Stimulated activated CD4-positive, alpha-beta T cell treated with anti-CD3 and anti-CD28 coated beads, Interleukin-12 subunit alpha, Interleukin-12 subunit beta, amount 100 ng/mL, for 24 hours (primary cell): ENCODE data around the gene ATP10B.
"Not testable (repeated sequence)": the region's sequence is repeated elsewhere in the genome, so short reads cannot be mapped to it uniquely, and the experiment has no call there.

Source experiments
- DNase-seq, 2 experiments: peaks; one replicate each; pipeline ENCODE4 v3.0.0-alpha.2; 2020; ENCODE audit warnings: low read depth in 2 of 2

The ATP10B gene

GRCh38 chr5:160757194-160757593, 94.8 kb downstream of the ATP10B start:
- no peak for DNase-seq

DNA sequence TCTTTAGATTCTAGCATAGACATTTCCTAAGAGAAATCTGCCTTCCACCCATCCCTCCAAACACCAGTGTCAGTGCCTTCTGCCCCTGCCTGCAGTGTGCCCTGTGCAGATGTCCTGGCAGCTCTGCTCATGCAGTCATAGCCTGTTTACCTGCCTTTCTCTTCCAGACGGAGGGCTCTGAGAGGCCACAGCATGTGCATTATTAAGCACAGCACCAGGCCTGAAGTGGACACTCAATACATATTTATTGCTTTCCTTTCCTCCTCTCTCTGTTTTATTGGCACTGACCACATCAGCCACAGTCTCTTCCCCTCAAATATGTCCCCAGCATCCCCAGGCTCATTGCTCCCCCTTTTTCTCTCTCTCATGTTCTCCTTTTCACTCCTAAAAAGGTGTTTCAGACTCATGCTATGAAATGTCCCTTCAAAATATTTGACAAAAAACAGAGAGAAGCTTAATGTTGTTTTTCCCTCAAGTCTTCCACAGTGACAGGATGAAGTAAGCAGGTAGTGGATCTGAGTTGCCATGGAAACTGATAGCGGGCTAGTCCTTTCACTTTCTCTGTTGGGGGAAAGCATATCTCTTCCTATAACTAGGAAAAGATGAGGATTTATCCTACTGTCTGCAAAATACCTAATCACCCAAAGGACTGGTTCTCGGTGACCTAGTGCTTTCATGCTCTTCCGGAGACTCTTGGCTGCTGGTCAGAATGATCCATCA, 100.9 kb downstream of the ATP10B start:
- DNase-seq = no peak

- DNase-seq = no peak
These were observed 102.3 kb downstream of the ATP10B start for GRCh38 chr5:160749682-160750081.

DNA sequence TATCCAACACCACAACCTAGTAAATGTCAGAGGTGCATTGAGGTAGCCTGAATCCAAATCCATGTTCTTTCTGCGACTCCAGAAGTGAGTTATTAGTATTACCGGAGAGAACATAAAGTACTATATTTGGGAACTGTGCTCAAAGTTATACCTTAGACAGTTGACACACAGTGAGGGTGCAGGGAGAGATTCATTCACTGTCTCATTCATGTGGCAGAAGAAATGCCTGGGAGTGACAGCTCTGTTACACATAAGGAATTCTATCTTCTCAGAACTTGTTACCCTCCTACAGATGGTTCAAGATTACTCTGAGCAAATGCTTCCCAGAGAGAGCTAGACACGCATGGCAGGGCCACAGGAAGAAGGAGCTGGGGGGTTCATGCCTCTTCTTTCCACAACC, 103.0 kb downstream of the ATP10B start:
- no peak for DNase-seq

- DNase-seq = no peak
These were observed 104.0 kb downstream of the ATP10B start for GRCh38 chr5:160747987-160748386.

DNA sequence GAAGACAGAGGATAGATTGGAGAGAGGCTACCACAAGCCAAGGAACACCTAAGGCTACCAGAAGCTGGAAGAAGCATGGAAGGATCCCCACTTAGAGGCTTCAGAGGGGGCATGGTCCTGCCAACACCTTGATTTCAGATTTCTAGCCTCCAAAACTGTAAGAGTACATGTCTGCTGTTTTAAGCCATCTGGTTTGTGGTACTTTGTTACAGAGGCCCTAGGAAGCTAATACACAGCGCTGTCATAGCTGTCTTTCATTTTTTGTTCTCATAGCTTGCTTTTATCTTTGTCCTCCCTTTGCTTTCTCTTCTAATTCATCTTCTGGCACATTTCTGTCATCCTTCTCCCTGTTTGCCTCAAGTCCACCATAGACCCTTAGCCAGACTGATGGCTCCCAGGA, 104.5 kb downstream of the ATP10B start:
- DNase-seq = no peak

GRCh38 chr5:160744268-160745101, 107.5 kb downstream of the ATP10B start:
- DNase-seq = no peak

- DNase-seq = no peak
These were observed 109.0 kb downstream of the ATP10B start for GRCh38 chr5:160743027-160743426.

- no peak for DNase-seq
These were observed 109.6 kb downstream of the ATP10B start for GRCh38 chr5:160742446-160742845.

DNA sequence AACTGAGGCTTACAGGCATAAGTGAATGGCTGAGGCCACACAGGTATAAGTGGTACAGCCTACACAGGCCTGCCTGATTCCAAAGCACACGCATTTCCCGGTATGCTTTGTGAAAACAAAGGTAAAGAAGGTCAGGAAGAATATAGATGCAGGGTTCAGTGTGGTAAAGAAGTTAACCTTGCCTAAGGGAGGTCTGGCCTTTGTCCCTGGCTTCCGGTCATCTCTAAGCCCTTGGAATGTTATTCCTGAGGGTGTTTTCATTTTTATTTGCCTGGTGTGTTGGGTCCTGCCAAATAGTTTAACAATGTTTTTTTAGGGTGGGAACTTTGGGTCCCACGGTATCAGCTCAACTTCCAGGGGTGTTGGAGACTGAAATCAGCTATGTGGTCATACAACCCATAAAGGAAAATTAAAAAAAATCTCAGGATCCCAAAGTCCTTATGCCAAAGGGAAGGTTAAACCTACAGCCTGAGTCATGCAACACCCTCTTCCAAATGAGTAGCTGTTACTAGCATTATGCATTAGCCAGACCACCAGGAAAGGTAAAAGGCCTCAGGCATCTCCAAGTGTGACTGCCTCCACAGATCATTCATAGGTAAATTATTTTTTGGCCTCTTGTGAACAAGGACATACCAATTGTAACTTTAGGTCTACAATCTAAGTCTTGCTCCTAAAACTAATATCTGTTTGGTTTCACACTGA, 124.6 kb downstream of the ATP10B start:
- no peak for DNase-seq

DNA sequence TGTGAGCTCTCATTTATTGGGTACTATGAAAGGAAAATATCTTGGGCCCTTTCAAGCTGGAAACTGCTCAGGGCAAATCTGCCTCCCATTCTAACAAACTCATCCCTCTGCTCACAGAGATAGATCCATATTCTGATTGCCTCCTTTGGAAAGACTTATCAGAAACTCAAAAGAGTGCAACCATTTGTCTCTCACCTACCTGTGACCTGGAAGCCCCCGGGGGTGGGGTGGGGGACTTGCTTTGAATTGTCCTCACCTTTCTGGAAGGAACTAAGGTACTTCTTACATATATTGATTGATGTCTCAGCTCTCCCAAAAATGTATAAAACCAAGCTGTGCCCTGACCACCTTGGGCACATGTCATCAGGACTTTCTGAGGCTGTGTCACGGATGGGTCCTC, 125.3 kb downstream of the ATP10B start:
- DNase-seq = no peak

DNA sequence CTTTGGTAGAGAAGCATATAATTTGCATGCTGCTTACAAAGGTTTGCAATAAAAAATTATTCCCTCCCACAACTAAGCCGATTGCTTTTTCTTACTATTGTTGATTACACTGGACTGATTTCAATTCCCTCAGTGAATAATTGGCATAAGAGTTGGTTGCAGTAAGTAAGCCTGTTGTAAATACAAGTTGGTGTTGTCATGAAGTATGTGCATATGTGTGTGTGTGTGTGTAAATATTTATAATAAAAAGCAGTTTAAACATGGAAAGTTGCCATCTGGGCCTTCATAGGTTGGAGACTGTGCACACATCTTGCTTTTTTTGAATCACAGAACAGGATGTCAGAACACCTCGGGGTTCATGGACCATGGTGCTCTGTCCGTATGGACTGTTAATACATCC, 131.2 kb downstream of the ATP10B start:
- DNase-seq = no peak

DNA sequence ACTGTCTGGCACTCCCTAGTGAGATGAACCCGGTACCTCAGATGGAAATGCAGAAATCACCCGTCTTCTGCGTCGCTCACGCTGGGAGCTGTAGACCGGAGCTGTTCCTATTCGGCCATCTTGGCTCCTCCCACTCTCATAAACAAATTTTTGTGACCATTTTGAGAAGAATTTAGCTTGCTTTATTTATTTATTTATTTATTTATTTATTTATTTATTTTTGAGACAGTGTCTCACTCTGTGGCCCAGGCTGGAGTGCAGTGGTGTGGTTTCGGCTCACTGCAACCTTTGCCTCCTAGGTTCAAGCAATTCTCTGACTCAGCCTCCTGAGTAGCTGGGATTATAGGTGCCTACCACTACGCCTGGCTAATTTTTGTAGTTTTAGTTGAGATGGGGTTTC, 136.5 kb downstream of the ATP10B start:
- DNase-seq = not testable (repeated sequence)

DNA sequence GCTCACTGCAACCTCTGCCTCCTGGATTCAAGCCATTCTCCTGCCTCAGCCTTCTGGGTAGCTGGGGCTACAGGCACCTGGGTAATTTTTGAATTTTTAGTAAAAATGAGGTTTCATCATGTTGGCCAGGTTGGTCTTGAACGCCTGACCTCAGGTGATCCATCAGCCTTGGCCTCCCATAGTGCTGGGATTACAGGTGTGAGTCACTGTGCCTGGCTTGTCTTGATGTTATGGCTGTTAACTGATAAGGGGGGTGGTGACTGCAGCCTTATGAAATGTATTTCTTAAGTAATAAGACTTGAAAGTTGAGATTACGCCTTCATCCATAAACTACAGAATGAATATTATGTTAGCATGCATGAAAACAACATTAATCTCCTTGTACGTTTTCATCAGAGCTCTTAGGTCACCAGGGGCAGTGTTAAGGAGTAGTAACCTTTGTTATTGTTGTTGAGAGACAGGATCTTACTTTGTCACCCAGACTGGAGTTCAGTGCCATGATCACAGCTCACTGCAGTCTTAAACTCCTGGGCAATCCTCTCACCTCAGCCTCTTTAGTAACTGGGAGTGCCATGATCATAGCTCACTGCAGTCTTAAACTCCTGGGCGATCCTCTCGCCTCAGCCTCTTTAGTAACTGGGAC, 148.3 kb downstream of the ATP10B start:
- DNase-seq = no peak

GRCh38 chr5:160702934-160703333, 149.1 kb downstream of the ATP10B start:
- DNase-seq = no peak

DNA sequence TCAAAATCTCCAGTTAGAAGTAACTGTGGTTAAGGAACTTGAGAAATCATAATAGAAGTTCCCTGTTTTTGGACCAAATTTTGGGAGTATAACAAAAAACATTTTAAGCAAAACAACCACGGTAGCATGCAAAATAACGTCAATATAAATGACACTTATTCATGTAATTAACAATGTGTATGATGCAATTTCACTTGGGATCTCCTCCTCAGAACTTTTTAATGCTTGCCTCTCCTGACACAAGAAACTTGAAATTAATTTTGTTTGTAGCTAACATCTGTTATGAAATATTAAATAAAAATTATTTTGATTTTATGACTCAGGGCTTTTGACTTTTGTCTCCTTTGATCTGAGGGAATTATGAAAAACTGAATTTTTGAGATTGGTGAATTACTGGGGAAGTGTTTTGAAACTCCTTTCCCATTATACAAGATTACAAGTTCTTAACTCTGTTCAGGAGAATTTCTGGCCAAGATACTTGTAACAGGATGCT, 149.7 kb downstream of the ATP10B start:
- no peak for DNase-seq

DNA sequence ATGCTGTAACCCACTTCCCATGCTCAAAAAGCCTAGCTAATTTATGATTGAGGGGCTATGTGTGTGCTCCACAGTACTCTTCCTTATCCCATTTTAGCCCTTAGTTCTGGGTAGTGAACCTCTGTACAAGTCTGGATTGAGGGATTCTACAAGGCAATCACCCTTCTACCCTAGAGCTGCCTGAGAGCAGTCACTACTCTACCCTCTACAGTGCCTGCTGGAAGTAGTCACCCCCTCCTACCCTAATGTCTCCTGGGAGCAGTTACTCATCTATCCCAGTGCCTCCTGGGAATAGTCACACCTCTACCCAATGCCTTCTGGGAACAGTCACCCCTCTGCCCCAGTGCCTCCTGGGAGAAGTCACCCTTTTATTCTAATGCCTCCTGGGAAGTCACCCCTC, 150.6 kb downstream of the ATP10B start:
- no peak for DNase-seq

GRCh38 chr5:160699301-160699700, 152.7 kb downstream of the ATP10B start:
- no peak for DNase-seq

DNA sequence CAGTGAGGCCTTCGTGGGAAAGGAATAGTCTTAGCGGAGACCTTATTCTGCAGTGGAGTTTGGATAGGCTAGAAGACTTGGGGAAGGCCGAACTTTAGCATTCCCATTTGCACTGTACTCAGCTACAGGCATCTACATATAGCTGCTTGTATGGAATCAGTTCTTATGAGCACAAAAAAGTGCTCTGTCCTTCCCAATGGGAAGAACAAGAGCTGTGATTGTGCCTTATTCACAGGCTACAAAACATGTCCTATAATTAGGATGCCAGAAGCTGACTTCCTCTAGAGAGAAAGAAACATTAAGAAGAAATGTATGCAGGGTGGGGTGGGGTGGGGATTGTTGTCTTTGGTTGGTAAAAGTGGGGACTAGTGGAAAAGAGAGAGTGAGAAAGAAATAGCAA, 154.7 kb downstream of the ATP10B start:
- no peak for DNase-seq

- no peak for DNase-seq
These were observed 157.1 kb downstream of the ATP10B start for GRCh38 chr5:160694896-160695295.

DNA sequence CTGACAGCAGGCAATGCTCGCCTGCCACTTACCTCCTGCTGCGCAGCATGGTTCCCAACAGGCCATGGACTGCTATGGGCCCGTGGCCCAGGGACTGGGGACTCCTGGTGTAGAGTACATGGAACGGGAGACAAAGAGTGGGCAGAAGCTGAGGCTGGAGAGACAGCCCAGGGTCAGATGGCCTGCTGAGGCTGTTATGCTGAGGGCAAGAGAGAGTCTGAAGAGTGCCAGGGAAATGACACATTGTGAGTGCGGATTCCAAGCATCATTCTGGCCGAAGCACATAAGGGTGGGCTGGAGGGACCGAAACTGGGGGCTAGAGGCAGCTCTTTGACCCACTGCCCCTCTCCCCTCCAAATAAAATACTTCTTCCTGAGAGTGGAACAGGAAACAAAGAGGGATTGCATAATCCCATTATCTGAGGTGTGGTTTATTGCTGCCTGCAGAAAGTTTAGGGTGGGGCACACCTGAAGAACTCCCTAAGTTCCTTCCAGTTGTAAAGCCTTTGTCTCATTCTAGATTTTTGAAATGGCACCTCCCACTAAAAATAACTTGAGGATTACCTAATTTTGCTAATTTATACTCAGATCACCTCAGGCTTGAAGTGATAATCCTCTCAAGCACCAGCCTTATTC, 158.1 kb downstream of the ATP10B start:
- DNase-seq = no peak

- no peak for DNase-seq
These were observed 159.7 kb downstream of the ATP10B start for GRCh38 chr5:160692271-160692670.
